Measurements from ENCODE around the gene GLUD2. TPM values are rescaled to one million over a fixed set of nuclear protein-coding genes. Genes with fewer than 3 reads are reported as not detected.

Gene GLUD2
- total and polyA plus RNA-seq, 12 donors = 0.56 to 6.9 (median 3.8) TPM

DNA sequence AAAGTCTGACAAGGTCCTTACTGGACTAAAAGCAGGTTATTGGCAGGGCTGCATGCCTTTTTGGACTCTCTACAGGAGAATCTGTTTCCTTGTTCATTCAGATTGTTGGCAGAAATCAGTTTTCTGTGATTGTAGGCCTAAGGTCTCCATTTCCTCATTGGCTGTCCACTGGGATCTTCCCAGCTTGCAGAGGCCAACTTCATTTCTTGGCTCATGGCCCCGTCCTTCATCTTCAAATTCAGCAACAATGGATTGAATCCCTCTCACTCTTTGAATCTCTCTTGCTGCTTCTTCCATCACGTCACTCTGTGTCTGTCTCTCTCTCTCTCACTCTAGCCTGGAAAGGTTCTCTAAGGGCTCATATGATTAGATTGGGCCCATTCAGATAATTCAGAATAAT, 14.9 kb upstream of the GLUD2 start:
- no peak overlapping the region for H3K27ac ChIP-seq

DNA sequence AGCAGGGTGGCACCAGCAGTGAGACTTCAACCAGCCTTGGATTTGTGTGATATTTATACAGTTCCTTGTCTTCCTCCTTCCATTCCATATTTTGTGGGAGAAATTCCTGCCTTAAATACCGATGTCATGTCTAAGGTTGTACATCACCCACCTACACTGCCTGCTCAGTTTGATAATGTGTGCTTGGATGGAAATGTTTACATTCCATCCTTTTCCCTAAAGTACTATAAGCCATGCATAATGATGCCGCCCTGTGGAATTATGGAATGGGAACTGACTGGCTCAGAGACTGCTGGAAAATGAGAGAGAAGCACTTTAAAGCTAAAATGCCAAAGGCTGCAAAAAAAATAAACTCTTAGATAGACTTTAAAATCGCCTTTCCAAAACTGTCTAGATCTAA, 11.3 kb upstream of the GLUD2 start:
- intact Hi-C loops (cut with DNase I) = no loop called here
- H3K4me1 ChIP-seq (replicated peaks in 1 of 2) = no peaks in the 10 kb centered on the region
- 54 to 81% (median 68%) methylated on average over 3 of the region's 3 CpGs for WGBS, 4 donors
- no peak overlapping the region for H3K27ac ChIP-seq
- DNase-seq = no peak
- no peaks in the 10 kb centered on the region for H3K9me3 ChIP-seq (replicated peaks in 1 of 3)
- no peaks in the 10 kb centered on the region for H3K36me3 ChIP-seq (replicated peaks in 1 of 2)
- peaks cover 5% of the 10 kb centered on the region for H3K27me3 ChIP-seq
- TF ChIP-seq POLR2A (IDR thresholded peaks at IDR 0.05) = no peak
- TF ChIP-seq, protein P1, sequence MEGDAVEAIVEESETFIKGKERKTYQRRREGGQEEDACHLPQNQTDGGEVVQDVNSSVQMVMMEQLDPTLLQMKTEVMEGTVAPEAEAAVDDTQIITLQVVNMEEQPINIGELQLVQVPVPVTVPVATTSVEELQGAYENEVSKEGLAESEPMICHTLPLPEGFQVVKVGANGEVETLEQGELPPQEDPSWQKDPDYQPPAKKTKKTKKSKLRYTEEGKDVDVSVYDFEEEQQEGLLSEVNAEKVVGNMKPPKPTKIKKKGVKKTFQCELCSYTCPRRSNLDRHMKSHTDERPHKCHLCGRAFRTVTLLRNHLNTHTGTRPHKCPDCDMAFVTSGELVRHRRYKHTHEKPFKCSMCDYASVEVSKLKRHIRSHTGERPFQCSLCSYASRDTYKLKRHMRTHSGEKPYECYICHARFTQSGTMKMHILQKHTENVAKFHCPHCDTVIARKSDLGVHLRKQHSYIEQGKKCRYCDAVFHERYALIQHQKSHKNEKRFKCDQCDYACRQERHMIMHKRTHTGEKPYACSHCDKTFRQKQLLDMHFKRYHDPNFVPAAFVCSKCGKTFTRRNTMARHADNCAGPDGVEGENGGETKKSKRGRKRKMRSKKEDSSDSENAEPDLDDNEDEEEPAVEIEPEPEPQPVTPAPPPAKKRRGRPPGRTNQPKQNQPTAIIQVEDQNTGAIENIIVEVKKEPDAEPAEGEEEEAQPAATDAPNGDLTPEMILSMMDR (IDR thresholded peaks at IDR 0.05) = no peak
- H3K4me3 ChIP-seq = no peak overlapping the region

More for the DNA sequence above, 14.9 kb upstream of the GLUD2 start:
- Histone ChIP-seq H3K9me3 (replicated peaks in 1 of 3) (no peaks in the 10 kb centered on the region), H3K27me3 (peaks cover 5% of the 10 kb centered on the region), H3K36me3 (replicated peaks in 1 of 2) (no peaks in the 10 kb centered on the region), H3K4me1 (replicated peaks in 1 of 2) (no peaks in the 10 kb centered on the region), H3K4me3 (no peak overlapping the region)
- DNase-seq = no peak
- intact Hi-C loops (cut with DNase I) = no loop called here
- TF ChIP-seq, protein P1 (IDR thresholded peaks at IDR 0.05) = no peak
- TF ChIP-seq POLR2A (IDR thresholded peaks at IDR 0.05) = no peak
- 46 to 72% (median 52%) methylated on average over 2 of the region's 2 CpGs for WGBS, 4 donors

DNA sequence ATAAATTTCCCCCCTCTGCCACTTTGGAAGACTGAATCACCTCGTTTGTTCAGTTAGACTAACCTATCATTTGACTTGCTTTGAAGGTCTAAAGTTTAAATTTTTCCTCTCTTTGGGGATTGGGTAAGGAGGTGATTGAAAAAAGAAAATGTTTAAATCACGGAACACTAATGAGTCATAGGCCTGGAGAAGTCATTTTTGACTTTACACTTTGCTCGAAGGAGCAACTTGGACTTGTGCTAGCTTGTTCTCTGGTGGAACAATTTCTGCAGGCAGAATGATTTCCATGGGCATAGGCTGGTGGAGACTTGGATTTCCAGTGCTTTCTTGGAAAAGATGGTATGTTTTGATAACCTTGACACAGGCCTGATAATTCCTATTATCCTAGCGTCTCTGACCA, 10.5 kb upstream of the GLUD2 start:
- Histone ChIP-seq H3K4me1 (replicated peaks in 1 of 2) (no peaks in the 10 kb centered on the region), H3K36me3 (replicated peaks in 1 of 2) (no peaks in the 10 kb centered on the region), H3K9me3 (replicated peaks in 1 of 3) (no peaks in the 10 kb centered on the region), H3K27me3 (peaks cover 5% of the 10 kb centered on the region), H3K27ac (no peak overlapping the region), H3K4me3 (no peak overlapping the region)
- TF ChIP-seq, protein P1 (IDR thresholded peaks at IDR 0.05) = no peak
- TF ChIP-seq POLR2A (IDR thresholded peaks at IDR 0.05) = no peak
- intact Hi-C loops (cut with DNase I) = no loop called here
- no peak for DNase-seq
- WGBS, 4 donors = 40 to 59% (median 51%) methylated on average over 4 of the region's 4 CpGs

DNA sequence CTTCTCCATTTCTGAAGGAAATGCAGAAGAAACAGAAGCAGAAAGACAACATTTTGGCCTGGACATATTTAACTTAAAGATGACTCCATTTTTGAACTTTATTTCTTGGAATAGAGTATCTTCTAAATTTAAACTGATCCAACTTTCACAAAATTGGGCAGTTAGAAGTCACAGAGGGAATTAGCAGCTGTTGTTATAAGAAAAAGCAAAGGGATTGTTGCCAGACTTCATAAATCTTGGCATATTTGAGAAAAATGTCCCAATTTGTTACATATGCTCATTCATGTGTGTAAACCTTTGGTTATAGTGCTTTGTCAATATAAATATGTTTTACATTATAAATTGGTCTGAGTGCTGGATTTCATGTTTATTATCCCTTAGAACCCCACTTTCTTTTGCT, 3.4 kb downstream of the GLUD2 start:
- Histone ChIP-seq H3K4me1 (replicated peaks in 1 of 2) (no peaks in the 10 kb centered on the region), H3K27me3 (peaks cover 3% of the 10 kb centered on the region), H3K4me3 (no peak overlapping the region), H3K9me3 (replicated peaks in 1 of 3) (no peaks in the 10 kb centered on the region), H3K36me3 (replicated peaks in 1 of 2) (peaks cover 0 to 4% of the 10 kb centered on the region in 2 donors), H3K27ac (no peak overlapping the region)
- DNase-seq = no peak
- no peak for TF ChIP-seq POLR2A (IDR thresholded peaks at IDR 0.05)
- TF ChIP-seq, protein P1 (IDR thresholded peaks at IDR 0.05) = no peak
- intact Hi-C loops (cut with DNase I) = no loop called here
